ENCODE results near the gene KRT78. TPM values are rescaled to one million over a fixed set of nuclear protein-coding genes. Genes with fewer than 3 reads are reported as not detected.

The KRT78 gene
- total RNA-seq, 1 experiment from 2014 or later: not detected

DNA sequence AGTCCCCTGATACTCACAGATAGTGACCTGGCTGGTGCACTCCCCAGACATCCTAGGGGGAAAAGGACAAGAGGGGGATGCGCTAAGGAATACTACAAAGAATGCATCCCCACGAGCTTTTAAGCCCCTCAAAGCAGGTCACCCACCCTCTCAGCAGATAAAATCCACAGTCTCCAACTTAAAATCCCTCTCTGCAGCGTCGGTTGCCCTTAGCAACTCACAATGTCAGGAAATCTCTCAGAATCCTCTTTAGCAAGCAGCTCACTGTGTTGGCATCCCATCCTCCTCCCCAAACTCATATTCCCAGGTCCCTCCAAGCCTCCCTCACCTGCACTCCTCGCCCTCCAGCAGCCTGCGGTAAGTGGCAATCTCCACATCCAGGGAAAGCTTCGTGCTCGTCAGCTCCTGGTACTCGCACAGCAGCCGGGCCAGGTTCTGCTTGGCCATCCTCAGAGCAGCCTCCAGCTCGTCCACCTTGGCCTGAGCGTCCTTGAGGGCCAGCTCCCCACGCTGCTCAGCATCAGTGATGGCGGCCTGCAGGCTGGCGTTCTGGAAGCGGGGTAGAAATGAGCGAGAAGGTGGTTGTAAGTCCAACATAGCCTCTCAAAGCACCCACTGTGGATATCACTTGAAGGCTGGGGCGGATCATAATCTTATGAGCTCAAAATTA is 9.2 kb downstream of the KRT78 start:
- POLR2A ChIA-PET: no interaction called here
- no peak overlapping the region for H3K27ac Mint-ChIP-seq
- no peak for DNase-seq (ENCODE audit: low spot score)

DNA sequence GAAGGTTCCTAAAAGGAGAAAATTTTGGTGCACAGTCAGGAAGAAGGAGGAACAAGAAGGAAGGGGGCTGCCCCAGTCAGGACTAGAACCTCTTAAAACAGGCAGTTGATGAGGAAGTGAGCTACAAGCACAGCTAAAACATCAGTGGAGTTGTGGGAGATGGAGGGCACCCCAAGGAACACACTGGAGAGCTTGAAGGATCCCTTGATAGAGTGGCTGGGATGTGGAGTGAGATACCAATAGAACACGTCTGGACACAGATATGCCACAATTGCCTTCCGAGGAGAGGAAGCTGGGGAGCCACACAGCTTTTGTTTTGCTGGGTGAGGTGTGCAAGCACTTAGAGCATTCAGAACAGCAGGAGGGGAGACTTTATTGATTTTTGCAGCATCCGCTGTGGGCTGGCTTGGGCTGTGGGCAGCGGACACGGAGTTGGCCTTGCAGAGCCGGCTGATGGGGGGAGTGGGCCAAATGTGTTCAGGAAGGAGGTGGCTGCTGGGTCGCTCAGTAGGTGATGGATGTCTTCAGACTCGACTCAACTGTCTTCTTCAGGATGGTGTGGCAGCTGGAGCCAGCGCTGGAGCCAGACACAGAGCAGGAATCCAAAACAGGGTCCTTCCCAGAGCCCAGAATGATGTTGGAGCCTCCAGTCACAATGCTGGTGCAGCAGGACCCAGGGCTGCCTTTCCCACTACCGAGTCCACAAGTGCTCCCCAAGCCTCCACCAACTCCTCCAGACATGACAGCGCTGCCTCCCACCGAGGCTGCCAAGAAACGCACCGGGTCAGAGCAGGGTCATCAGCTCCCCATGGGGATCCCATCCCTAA is 10.0 kb downstream of the KRT78 start:
- ChIA-PET POLR2A (no interaction called here), CTCF (interaction anchor here (0.6 to 2.7 kb wide), 8 partner anchors 27 to 443 kb away, joined by 3 to 10 read pairs (median 4); no protein-coding TSS in a partner anchor)
- Mint-ChIP-seq H3K27me3 (ENCODE audit: low read depth) (peaks cover 5% of the 10 kb centered on the region; the same call in 1 of the 2 replicates), H3K27ac (no peak overlapping the region), H3K4me3 (no peak overlapping the region), H3K4me1 (no peaks in the 10 kb centered on the region), H3K9me3 (no peaks in the 10 kb centered on the region), H3K36me3 (no peaks in the 10 kb centered on the region)
- DNase-seq (ENCODE audit: low spot score) (no peak), ATAC-seq (no peak)
- TF ChIP-seq PRRX2 (CRISPR knock-in tag; IDR thresholded peaks at IDR 0.05) (no peak), NR2C2 (CRISPR knock-in tag; IDR thresholded peaks at IDR 0.05) (no peak), JAZF1 (CRISPR knock-in tag; IDR thresholded peaks at IDR 0.05) (no peak), KAT7 (CRISPR knock-in tag; IDR thresholded peaks at IDR 0.05; ENCODE audit: borderline replicate concordance) (no peak)
- TF ChIP-seq, protein P1, sequence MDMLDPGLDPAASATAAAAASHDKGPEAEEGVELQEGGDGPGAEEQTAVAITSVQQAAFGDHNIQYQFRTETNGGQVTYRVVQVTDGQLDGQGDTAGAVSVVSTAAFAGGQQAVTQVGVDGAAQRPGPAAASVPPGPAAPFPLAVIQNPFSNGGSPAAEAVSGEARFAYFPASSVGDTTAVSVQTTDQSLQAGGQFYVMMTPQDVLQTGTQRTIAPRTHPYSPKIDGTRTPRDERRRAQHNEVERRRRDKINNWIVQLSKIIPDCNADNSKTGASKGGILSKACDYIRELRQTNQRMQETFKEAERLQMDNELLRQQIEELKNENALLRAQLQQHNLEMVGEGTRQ (CRISPR knock-in tag; IDR thresholded peaks at IDR 0.05): no peak
- TF ChIP-seq, protein P2, sequence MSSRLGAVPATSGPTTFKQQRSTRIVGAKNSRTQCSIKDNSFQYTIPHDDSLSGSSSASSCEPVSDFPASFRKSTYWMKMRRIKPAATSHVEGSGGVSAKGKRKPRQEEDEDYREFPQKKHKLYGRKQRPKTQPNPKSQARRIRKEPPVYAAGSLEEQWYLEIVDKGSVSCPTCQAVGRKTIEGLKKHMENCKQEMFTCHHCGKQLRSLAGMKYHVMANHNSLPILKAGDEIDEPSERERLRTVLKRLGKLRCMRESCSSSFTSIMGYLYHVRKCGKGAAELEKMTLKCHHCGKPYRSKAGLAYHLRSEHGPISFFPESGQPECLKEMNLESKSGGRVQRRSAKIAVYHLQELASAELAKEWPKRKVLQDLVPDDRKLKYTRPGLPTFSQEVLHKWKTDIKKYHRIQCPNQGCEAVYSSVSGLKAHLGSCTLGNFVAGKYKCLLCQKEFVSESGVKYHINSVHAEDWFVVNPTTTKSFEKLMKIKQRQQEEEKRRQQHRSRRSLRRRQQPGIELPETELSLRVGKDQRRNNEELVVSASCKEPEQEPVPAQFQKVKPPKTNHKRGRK (CRISPR knock-in tag; IDR thresholded peaks at IDR 0.05; ENCODE audit: borderline replicate concordance): no peak
- TF ChIP-seq, protein P3, sequence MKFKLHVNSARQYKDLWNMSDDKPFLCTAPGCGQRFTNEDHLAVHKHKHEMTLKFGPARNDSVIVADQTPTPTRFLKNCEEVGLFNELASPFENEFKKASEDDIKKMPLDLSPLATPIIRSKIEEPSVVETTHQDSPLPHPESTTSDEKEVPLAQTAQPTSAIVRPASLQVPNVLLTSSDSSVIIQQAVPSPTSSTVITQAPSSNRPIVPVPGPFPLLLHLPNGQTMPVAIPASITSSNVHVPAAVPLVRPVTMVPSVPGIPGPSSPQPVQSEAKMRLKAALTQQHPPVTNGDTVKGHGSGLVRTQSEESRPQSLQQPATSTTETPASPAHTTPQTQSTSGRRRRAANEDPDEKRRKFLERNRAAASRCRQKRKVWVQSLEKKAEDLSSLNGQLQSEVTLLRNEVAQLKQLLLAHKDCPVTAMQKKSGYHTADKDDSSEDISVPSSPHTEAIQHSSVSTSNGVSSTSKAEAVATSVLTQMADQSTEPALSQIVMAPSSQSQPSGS (CRISPR knock-in tag; IDR thresholded peaks at IDR 0.05; ENCODE audit: borderline replicate concordance, low read depth): no peak

More for the DNA sequence above, 9.2 kb downstream of the KRT78 start:
- CTCF ChIA-PET: interaction anchor here (0.6 to 2.7 kb wide), 7 partner anchors 18 to 147 kb away, joined by 3 to 10 read pairs (median 4); no protein-coding TSS in a partner anchor
- ATAC-seq: no peak
- TF ChIP-seq TP53 (CRISPR knock-in tag; IDR thresholded peaks at IDR 0.05) (no peak), TCF7 (CRISPR knock-in tag; IDR thresholded peaks at IDR 0.05; ENCODE audit: low read depth) (no peak), SOX15 (CRISPR knock-in tag; IDR thresholded peaks at IDR 0.05) (no peak), ZNF219 (CRISPR knock-in tag; IDR thresholded peaks at IDR 0.05; ENCODE audit: borderline replicate concordance) (no peak), ESRRA (CRISPR knock-in tag; IDR thresholded peaks at IDR 0.05; ENCODE audit: borderline replicate concordance) (no peak), NR1H2 (CRISPR knock-in tag; IDR thresholded peaks at IDR 0.05) (no peak), NR2C2 (CRISPR knock-in tag; IDR thresholded peaks at IDR 0.05) (no peak), OVOL2 (CRISPR knock-in tag; IDR thresholded peaks at IDR 0.05; ENCODE audit: borderline replicate concordance) (no peak), ZNF671 (CRISPR knock-in tag; IDR thresholded peaks at IDR 0.05) (no peak), ATF1 (CRISPR knock-in tag; IDR thresholded peaks at IDR 0.05) (no peak)
- TF ChIP-seq, protein P4, sequence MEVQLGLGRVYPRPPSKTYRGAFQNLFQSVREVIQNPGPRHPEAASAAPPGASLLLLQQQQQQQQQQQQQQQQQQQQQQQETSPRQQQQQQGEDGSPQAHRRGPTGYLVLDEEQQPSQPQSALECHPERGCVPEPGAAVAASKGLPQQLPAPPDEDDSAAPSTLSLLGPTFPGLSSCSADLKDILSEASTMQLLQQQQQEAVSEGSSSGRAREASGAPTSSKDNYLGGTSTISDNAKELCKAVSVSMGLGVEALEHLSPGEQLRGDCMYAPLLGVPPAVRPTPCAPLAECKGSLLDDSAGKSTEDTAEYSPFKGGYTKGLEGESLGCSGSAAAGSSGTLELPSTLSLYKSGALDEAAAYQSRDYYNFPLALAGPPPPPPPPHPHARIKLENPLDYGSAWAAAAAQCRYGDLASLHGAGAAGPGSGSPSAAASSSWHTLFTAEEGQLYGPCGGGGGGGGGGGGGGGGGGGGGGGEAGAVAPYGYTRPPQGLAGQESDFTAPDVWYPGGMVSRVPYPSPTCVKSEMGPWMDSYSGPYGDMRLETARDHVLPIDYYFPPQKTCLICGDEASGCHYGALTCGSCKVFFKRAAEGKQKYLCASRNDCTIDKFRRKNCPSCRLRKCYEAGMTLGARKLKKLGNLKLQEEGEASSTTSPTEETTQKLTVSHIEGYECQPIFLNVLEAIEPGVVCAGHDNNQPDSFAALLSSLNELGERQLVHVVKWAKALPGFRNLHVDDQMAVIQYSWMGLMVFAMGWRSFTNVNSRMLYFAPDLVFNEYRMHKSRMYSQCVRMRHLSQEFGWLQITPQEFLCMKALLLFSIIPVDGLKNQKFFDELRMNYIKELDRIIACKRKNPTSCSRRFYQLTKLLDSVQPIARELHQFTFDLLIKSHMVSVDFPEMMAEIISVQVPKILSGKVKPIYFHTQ (CRISPR knock-in tag; IDR thresholded peaks at IDR 0.05): no peak
- TF ChIP-seq, protein P5, sequence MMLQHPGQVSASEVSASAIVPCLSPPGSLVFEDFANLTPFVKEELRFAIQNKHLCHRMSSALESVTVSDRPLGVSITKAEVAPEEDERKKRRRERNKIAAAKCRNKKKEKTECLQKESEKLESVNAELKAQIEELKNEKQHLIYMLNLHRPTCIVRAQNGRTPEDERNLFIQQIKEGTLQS (CRISPR knock-in tag; conservative IDR thresholded peaks at IDR 0.05): no peak
- TF ChIP-seq, protein P6, sequence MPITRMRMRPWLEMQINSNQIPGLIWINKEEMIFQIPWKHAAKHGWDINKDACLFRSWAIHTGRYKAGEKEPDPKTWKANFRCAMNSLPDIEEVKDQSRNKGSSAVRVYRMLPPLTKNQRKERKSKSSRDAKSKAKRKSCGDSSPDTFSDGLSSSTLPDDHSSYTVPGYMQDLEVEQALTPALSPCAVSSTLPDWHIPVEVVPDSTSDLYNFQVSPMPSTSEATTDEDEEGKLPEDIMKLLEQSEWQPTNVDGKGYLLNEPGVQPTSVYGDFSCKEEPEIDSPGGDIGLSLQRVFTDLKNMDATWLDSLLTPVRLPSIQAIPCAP (CRISPR knock-in tag; IDR thresholded peaks at IDR 0.05): no peak
- TF ChIP-seq, protein P7, sequence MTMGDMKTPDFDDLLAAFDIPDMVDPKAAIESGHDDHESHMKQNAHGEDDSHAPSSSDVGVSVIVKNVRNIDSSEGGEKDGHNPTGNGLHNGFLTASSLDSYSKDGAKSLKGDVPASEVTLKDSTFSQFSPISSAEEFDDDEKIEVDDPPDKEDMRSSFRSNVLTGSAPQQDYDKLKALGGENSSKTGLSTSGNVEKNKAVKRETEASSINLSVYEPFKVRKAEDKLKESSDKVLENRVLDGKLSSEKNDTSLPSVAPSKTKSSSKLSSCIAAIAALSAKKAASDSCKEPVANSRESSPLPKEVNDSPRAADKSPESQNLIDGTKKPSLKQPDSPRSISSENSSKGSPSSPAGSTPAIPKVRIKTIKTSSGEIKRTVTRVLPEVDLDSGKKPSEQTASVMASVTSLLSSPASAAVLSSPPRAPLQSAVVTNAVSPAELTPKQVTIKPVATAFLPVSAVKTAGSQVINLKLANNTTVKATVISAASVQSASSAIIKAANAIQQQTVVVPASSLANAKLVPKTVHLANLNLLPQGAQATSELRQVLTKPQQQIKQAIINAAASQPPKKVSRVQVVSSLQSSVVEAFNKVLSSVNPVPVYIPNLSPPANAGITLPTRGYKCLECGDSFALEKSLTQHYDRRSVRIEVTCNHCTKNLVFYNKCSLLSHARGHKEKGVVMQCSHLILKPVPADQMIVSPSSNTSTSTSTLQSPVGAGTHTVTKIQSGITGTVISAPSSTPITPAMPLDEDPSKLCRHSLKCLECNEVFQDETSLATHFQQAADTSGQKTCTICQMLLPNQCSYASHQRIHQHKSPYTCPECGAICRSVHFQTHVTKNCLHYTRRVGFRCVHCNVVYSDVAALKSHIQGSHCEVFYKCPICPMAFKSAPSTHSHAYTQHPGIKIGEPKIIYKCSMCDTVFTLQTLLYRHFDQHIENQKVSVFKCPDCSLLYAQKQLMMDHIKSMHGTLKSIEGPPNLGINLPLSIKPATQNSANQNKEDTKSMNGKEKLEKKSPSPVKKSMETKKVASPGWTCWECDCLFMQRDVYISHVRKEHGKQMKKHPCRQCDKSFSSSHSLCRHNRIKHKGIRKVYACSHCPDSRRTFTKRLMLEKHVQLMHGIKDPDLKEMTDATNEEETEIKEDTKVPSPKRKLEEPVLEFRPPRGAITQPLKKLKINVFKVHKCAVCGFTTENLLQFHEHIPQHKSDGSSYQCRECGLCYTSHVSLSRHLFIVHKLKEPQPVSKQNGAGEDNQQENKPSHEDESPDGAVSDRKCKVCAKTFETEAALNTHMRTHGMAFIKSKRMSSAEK (CRISPR knock-in tag; IDR thresholded peaks at IDR 0.05; ENCODE audit: borderline replicate concordance): no peak
- no peaks in the 10 kb centered on the region for H3K36me3 Mint-ChIP-seq
- no peak overlapping the region for H3K4me3 Mint-ChIP-seq
- peaks cover 5% of the 10 kb centered on the region; the same call in 1 of the 2 replicates for H3K27me3 Mint-ChIP-seq (ENCODE audit: low read depth)
- H3K4me1 Mint-ChIP-seq: no peaks in the 10 kb centered on the region
- no peaks in the 10 kb centered on the region for H3K9me3 Mint-ChIP-seq

Data from WTC11 (cell line).